H9 (cell line): ENCODE measurements around the gene KLF6. TPM values are rescaled to one million over a fixed set of nuclear protein-coding genes. Genes with fewer than 3 reads are reported as not detected.

Experiments
- DNase-seq: peaks from one replicate; pipeline ENCODE4 v3.0.0-alpha.2; 2017
- H2AFZ ChIP-seq: one replicate; pipeline ENCODE4 v1.6.1; 2013; ENCODE audit warnings: mild to moderate bottlenecking, low read length, control low read depth, moderate library complexity
- H2AK5ac ChIP-seq: 2 replicates; pipeline ENCODE4 v1.6.1; 2013; ENCODE audit warnings: low read length, control low read depth, mixed read lengths; ENCODE audit not compliant: insufficient read length
- H2BK120ac ChIP-seq: one replicate; pipeline ENCODE4 v1.6.1; 2013; ENCODE audit warnings: low read depth, mild to moderate bottlenecking, low read length, control low read depth, inconsistent platforms; ENCODE audit not compliant: poor library complexity, severe bottlenecking
- H2BK12ac ChIP-seq: 2 replicates; pipeline ENCODE4 v1.6.1; 2013; ENCODE audit warnings: low read length, control low read depth, mixed read lengths, low read depth; ENCODE audit not compliant: insufficient read length
- H2BK15ac ChIP-seq: 2 replicates; pipeline ENCODE4 v1.6.1; 2013; ENCODE audit warnings: low read depth, low read length, control low read depth
- H2BK20ac ChIP-seq: one replicate; pipeline ENCODE4 v1.6.1; 2013; ENCODE audit warnings: low read depth, mild to moderate bottlenecking, low read length, control low read depth, inconsistent platforms; ENCODE audit not compliant: poor library complexity, severe bottlenecking
- H2BK5ac ChIP-seq: 2 replicates; pipeline ENCODE4 v1.6.1; 2013; ENCODE audit warnings: low read length, control low read depth, mixed read lengths; ENCODE audit not compliant: insufficient read length
- H3K14ac ChIP-seq: 2 replicates; pipeline ENCODE4 v1.6.1; 2013; ENCODE audit warnings: low read length, control low read depth; ENCODE audit not compliant: insufficient read depth
- H3K18ac ChIP-seq: 2 replicates; pipeline ENCODE4 v1.6.1; 2013; ENCODE audit warnings: low read depth, mild to moderate bottlenecking, mixed read lengths, low read length, control low read depth; ENCODE audit not compliant: insufficient read length
- H3K23ac ChIP-seq: 2 replicates; pipeline ENCODE4 v1.6.1; 2013; ENCODE audit warnings: low read length, control low read depth, mixed read lengths, low read depth; ENCODE audit not compliant: insufficient read length
- H3K23me2 ChIP-seq: 2 replicates; pipeline ENCODE4 v1.6.1; 2013; ENCODE audit warnings: low read depth, mild to moderate bottlenecking, mixed read lengths, low read length, control low read depth; ENCODE audit not compliant: insufficient read length, poor library complexity, severe bottlenecking
- H3K27ac ChIP-seq: 2 replicates; pipeline ENCODE4 v1.5.1; 2013; ENCODE audit warnings: low read length, control low read depth, mixed read lengths, low read depth; ENCODE audit not compliant: insufficient read length
- H3K27me3 ChIP-seq: 2 replicates; pipeline ENCODE4 v1.6.1; 2013; ENCODE audit warnings: low read length, control low read depth, inconsistent platforms; ENCODE audit not compliant: insufficient read depth
- H3K4ac ChIP-seq: 2 replicates; pipeline ENCODE4 v1.6.1; 2013; ENCODE audit warnings: low read depth, mild to moderate bottlenecking, control low read depth, inconsistent platforms, low read length, moderate library complexity
- H3K4me1 ChIP-seq: 2 replicates; pipeline ENCODE4 v1.6.1; 2013; ENCODE audit warnings: low read length, control low read depth, inconsistent platforms; ENCODE audit not compliant: insufficient read depth
- H3K4me2 ChIP-seq: 2 replicates; pipeline ENCODE4 v1.6.1; 2013; ENCODE audit warnings: low read length, control low read depth, mixed read lengths; ENCODE audit not compliant: insufficient read length, insufficient read depth
- H3K56ac ChIP-seq: 2 replicates; pipeline ENCODE4 v1.6.1; 2013; ENCODE audit warnings: low read depth, mild to moderate bottlenecking, mixed read lengths, low read length, control low read depth; ENCODE audit not compliant: insufficient read length
- H3K79me1 ChIP-seq: 2 replicates; pipeline ENCODE4 v1.6.1; 2013; ENCODE audit warnings: low read depth, mild to moderate bottlenecking, moderate library complexity, low read length, control low read depth, inconsistent platforms; ENCODE audit not compliant: insufficient read depth, poor library complexity, severe bottlenecking
- H3K79me2 ChIP-seq: 2 replicates; pipeline ENCODE4 v1.6.1; 2013; ENCODE audit warnings: low read length, control low read depth, inconsistent platforms; ENCODE audit not compliant: insufficient read depth
- H3K9ac ChIP-seq: 2 replicates; pipeline ENCODE4 v1.6.1; 2013; ENCODE audit warnings: low read length, control low read depth, mixed read lengths; ENCODE audit not compliant: insufficient read length; ENCODE audit errors: extremely low read depth
- H3K9me3 ChIP-seq: one replicate; pipeline ENCODE4 v1.6.1; 2013; ENCODE audit warnings: low read depth, low read length, inconsistent platforms; ENCODE audit not compliant: control insufficient read depth
- H3T11ph ChIP-seq: one replicate; pipeline ENCODE4 v1.6.1; 2013; ENCODE audit warnings: mild to moderate bottlenecking, low read length, control low read depth, inconsistent platforms
- H4K20me1 ChIP-seq: one replicate; pipeline ENCODE4 v1.6.1; 2013; ENCODE audit not compliant: control insufficient read depth, insufficient read length, insufficient read depth
- H4K5ac ChIP-seq: 2 replicates; pipeline ENCODE4 v1.6.1; 2013; ENCODE audit warnings: low read depth, mild to moderate bottlenecking, mixed read lengths, low read length, control low read depth; ENCODE audit not compliant: insufficient read length
- H4K8ac ChIP-seq: replicated peaks from 2 replicates; pipeline ENCODE4 v1.6.1; 2013; ENCODE audit warnings: low read length, control low read depth, mixed read lengths, low read depth; ENCODE audit not compliant: insufficient read length
- H4K91ac ChIP-seq: 2 replicates; pipeline ENCODE4 v1.6.1; 2013; ENCODE audit warnings: low read depth, mild to moderate bottlenecking, moderate library complexity, mixed read lengths, low read length, control low read depth; ENCODE audit not compliant: insufficient read length
- H3K27ac Mint-ChIP-seq, 3 experiments: 2 replicates in 2 of 3; 3 replicates in 1 of 3; pipeline ENCODE4 v1.8.0; 2020 to 2021; ENCODE audit warnings: mixed read lengths in 3 of 3, mild to moderate bottlenecking in 1 of 3, moderate library complexity in 1 of 3
- H3K27me3 Mint-ChIP-seq: 2 replicates; pipeline ENCODE4 v1.8.0; 2021; ENCODE audit warnings: low read depth, mild to moderate bottlenecking, moderate library complexity, mixed read lengths
- H3K36me3 Mint-ChIP-seq, 3 experiments: 2 replicates in 2 of 3; 3 replicates in 1 of 3; pipeline ENCODE4 v1.8.0; 2020 to 2021; ENCODE audit warnings: low read depth in 3 of 3, mixed read lengths in 3 of 3; ENCODE audit not compliant: insufficient read depth in 1 of 3
- H3K4me1 Mint-ChIP-seq, 2 experiments: 2 replicates each; pipeline ENCODE4 v1.8.0; 2020; ENCODE audit warnings: mixed read lengths in 2 of 2
- H3K4me3 Mint-ChIP-seq, 2 experiments: 2 replicates in 1 of 2; 3 replicates in 1 of 2; pipeline ENCODE4 v1.8.0; 2020 to 2021; ENCODE audit warnings: mild to moderate bottlenecking in 2 of 2, mixed read lengths in 2 of 2, moderate library complexity in 1 of 2
- H3K9me3 Mint-ChIP-seq, 2 experiments: 2 replicates in 1 of 2; 3 replicates in 1 of 2; pipeline ENCODE4 v1.8.0; 2020; ENCODE audit warnings: mild to moderate bottlenecking in 2 of 2, mixed read lengths in 2 of 2, moderate library complexity in 1 of 2
- CTCF ChIP-seq: fragments of 200-600 bp; sonication (generic); conservative IDR thresholded peaks from 3 replicates; pipeline ENCODE4 v1.8.0; 2021; ENCODE audit warnings: antibody characterized with exemption, mild to moderate bottlenecking
- WGBS: extraction: QIAGEN DNeasy Blood & Tissue Kit; methylation state at CpG from one replicate; pipeline ENCODE4 v1.1.7; 2013; ENCODE audit warnings: missing lambda C conversion rate, low lambda C conversion rate, mixed read lengths; ENCODE audit not compliant: insufficient read length; ENCODE audit errors: extremely low coverage; 5-methylcytosine and 5-hydroxymethylcytosine counted together
- total RNA-seq: library from RNA; stranded (reverse); gene quantifications from 2 replicates; pipeline ENCODE4 v1.2.1, GENCODE V29; 2021

The KLF6 gene
- total RNA-seq, 1 experiment from 2014 or later = 19.3 TPM

DNA sequence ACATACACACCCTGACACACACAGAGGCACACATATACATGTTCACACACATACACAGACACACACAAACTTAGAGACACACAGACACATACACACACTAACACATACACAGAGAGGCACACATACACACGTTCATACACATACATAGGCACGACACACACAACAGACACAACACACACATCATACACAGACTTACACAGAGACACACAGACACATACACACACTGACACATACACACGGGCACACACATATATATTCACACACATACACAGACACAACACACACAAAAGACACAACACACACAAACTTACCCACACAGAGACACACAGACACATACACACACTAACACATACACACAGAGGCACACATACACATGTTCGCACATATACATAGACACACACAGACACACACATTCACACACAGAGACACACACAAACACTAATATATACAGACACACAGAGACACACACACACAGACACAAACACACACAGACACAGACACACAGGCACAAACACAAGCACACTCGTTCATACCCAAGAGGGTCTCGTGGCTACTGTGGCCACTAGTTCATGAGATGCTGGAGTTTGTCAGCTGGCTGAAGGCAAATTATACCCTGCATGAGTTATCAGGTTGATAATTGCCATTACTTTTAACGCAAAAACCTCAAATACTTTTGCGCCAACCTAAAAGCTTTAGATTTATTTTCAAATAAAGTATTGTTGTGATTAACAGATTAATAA lies 17.7 kb upstream of the KLF6 start:
- Histone ChIP-seq H3K14ac (no peak overlapping the region), H3K9ac (no peak overlapping the region), H3K79me1 (no peaks in the 10 kb centered on the region), H2BK120ac (no peak overlapping the region), H2AFZ (no peak overlapping the region), H2BK15ac (no peak overlapping the region), H2AK5ac (no peak overlapping the region), H4K8ac (no peak overlapping the region), H3K4ac (no peak overlapping the region), H3K56ac (no peak overlapping the region), H4K20me1 (no peaks in the 10 kb centered on the region), H3K4me2 (no peak overlapping the region), H3T11ph (no peak overlapping the region), H3K4me1 (no peaks in the 10 kb centered on the region), H3K18ac (no peak overlapping the region), H3K27ac (no peak overlapping the region), H4K5ac (no peak overlapping the region), H4K91ac (no peak overlapping the region), H2BK12ac (no peak overlapping the region), H3K79me2 (no peaks in the 10 kb centered on the region), H3K23ac (no peak overlapping the region), H3K23me2 (no peaks in the 10 kb centered on the region), H2BK5ac (no peak overlapping the region), H3K9me3 (no peaks in the 10 kb centered on the region), H3K27me3 (no peaks in the 10 kb centered on the region), H2BK20ac (no peak overlapping the region)
- Mint-ChIP-seq H3K4me1 (peaks cover 24 to 30% of the 10 kb centered on the region in 2 experiments), H3K4me3 (no peak overlapping the region), H3K27ac (no peak overlapping the region), H3K9me3 (peaks cover 0 to 7% of the 10 kb centered on the region in 2 experiments; a peak in 3 of 5 replicates), H3K27me3 (no peaks in the 10 kb centered on the region), H3K36me3 (0 out of 7 replicates have a peak, but pooled peaks cover 0 to 2% (median 0%) of the 10 kb centered on the region in 3 experiments)
- no peak for DNase-seq
- no CpG with 5 or more reads among the region's 8 CpGs for whole genome bisulfite sequencing
- no peak for TF ChIP-seq CTCF
